Panc1 (cell line): Measurements from ENCODE around the gene ITGB6. TPM values are rescaled to one million over a fixed set of nuclear protein-coding genes. Genes with fewer than 3 reads are reported as not detected.

Experiments used
- ATAC-seq: fragments of 200-7000 bp; cut with Tn5 transposase; 2 replicates; pipeline ENCODE4 v1.9.1; 2020; ENCODE audit warnings: mild to moderate bottlenecking, moderate library complexity
- BruUV-seq: library from RNA; stranded (reverse); fragments of 400-500 nt; replicated peaks from 2 replicates; lab custom pipeline; 2021; lab: Mats Ljungman, UMichigan
- CTCF ChIA-PET: fragments of 300-600 bp; sonication (Branson Sonifier 250); formaldehyde crosslinking; loops from one replicate; lab custom pipeline; 2022; ENCODE audit warnings: antibody characterized with exemption; lab: Charles Lee
- POLR2A ChIA-PET: fragments of 300-600 bp; sonication (Branson Sonifier 250); formaldehyde crosslinking; loops from one replicate; lab custom pipeline; 2022; ENCODE audit warnings: antibody characterized with exemption; lab: Charles Lee
- DNase-seq: peaks from one replicate; pipeline ENCODE4 v3.0.0-alpha.2; 2010; ENCODE audit warnings: low read depth, low spot score
- H3K27ac ChIP-seq: 2 replicates; pipeline ENCODE4 v1.5.1; 2011; ENCODE audit warnings: mild to moderate bottlenecking, low read length, inconsistent platforms
- H3K27me3 ChIP-seq: fragments of 200-500 bp; sonication (Bioruptor generic); 2 replicates; pipeline ENCODE4 v1.6.0; 2014; ENCODE audit warnings: low read length, inconsistent platforms; ENCODE audit not compliant: control insufficient read depth, insufficient read depth
- H3K36me3 ChIP-seq: fragments of 200-500 bp; sonication (Bioruptor generic); 2 replicates; pipeline ENCODE4 v1.5.1; 2014; ENCODE audit warnings: inconsistent platforms, mild to moderate bottlenecking, low read length, moderate library complexity; ENCODE audit not compliant: control insufficient read depth, insufficient read depth
- H3K4me1 ChIP-seq: 2 replicates; pipeline ENCODE4 v1.5.1; 2011; ENCODE audit warnings: inconsistent platforms, mild to moderate bottlenecking, low read length, moderate library complexity; ENCODE audit not compliant: control insufficient read depth, insufficient read depth
- H3K4me3 ChIP-seq, 2 experiments: 2 replicates each; pipeline ENCODE4 v1.5.1; 2011 to 2012; ENCODE audit warnings: low read depth in 2 of 2, low read length in 2 of 2, mild to moderate bottlenecking in 2 of 2, inconsistent platforms in 1 of 2, moderate library complexity in 1 of 2
- H3K9me3 ChIP-seq: fragments of 200-500 bp; sonication (Bioruptor generic); 2 replicates; pipeline ENCODE4 v1.5.1; 2014; ENCODE audit warnings: low read depth, mild to moderate bottlenecking, inconsistent platforms, low read length, moderate library complexity; ENCODE audit not compliant: control insufficient read depth, insufficient read depth
- CTCF ChIP-seq: fragments of 450-650 bp; IDR thresholded peaks from 2 replicates; pipeline ENCODE4 v1.5.1; 2017; ENCODE audit warnings: mild to moderate bottlenecking
- POLR2AphosphoS5 ChIP-seq: IDR thresholded peaks from 2 replicates; pipeline ENCODE4 v1.6.1; 2012; ENCODE audit warnings: mild to moderate bottlenecking, low read depth, low read length, moderate library complexity
- REST ChIP-seq, 2 experiments: IDR thresholded peaks; 2 replicates each; pipeline ENCODE4 v1.6.1; 2011 to 2012; ENCODE audit warnings: low read depth in 2 of 2, control low read depth in 1 of 2, low read length in 1 of 2, mild to moderate bottlenecking in 1 of 2, moderate library complexity in 1 of 2; ENCODE audit not compliant: insufficient read depth in 1 of 2
- SIN3A ChIP-seq: IDR thresholded peaks from 2 replicates; pipeline ENCODE4 v1.6.1; 2012; ENCODE audit warnings: low read depth, mild to moderate bottlenecking, low read length, moderate library complexity, borderline replicate concordance; ENCODE audit not compliant: insufficient read depth
- TCF7L2 ChIP-seq: IDR thresholded peaks from 2 replicates; pipeline ENCODE4 v1.6.1; 2011; ENCODE audit warnings: mild to moderate bottlenecking, low read depth, low read length, inconsistent platforms
- in situ Hi-C: cut with HindIII; loops from 2 replicates; pipeline ENCODE4 v1.10.0; 2016; ENCODE audit warnings: low sequenced_read_pairs, low pct_unique_long_range_greater_than_20kb
- intact Hi-C: fragments of 100-400 bp; cut with micrococcal nuclease; formaldehyde crosslinking; loops from one replicate; pipeline ENCODE4 v1.10.0; 2022; ENCODE audit not compliant: unreplicated experiment
- total RNA-seq: library from RNA; stranded (reverse); gene quantifications from one replicate; pipeline ENCODE4 v1.2.1, GENCODE V29; 2021; ENCODE audit not compliant: unreplicated experiment

ITGB6 gene
- total RNA-seq, 1 experiment from 2014 or later = 0.08 TPM

GRCh38 chr2:160068906-160069305, 131.2 kb downstream of the ITGB6 start:
- ATAC-seq (no peak), DNase-seq (no peak)
- Histone ChIP-seq H3K27ac (no peak overlapping the region), H3K4me1 (no peaks in the 10 kb centered on the region), H3K36me3 (no peaks in the 10 kb centered on the region), H3K9me3 (peaks cover 22% of the 10 kb centered on the region; the same call in 1 of the 2 replicates), H3K27me3 (no peaks in the 10 kb centered on the region), H3K4me3 (no peak overlapping the region)
- ChIA-PET CTCF (no interaction called here), POLR2A (no interaction called here)
- in situ Hi-C loops (no loop called here), intact Hi-C loops (no loop called here)
- no TSS peak for BruUV-seq
- TF ChIP-seq TCF7L2 (no peak), POLR2AphosphoS5 (no peak), REST (IDR thresholded peaks at IDR 0.05; ENCODE audit: insufficient read depth in 1 of 2, low read depth in 2 of 2, low read length in 1 of 2) (no peak), SIN3A (no peak), CTCF (no peak)

GRCh38 chr2:160064916-160065315, 135.2 kb downstream of the ITGB6 start:
- Histone ChIP-seq H3K36me3 (no peaks in the 10 kb centered on the region), H3K9me3 (peaks cover 21% of the 10 kb centered on the region; the same call in 1 of the 2 replicates), H3K27me3 (peaks cover 2% of the 10 kb centered on the region; the same call in 1 of the 2 replicates), H3K4me3 (no peak overlapping the region), H3K4me1 (peaks cover 8% of the 10 kb centered on the region; the same call in 1 of the 2 replicates), H3K27ac (no peak overlapping the region)
- TF ChIP-seq CTCF = no peak
- ChIA-PET POLR2A (no interaction called here), CTCF (no interaction called here)
- no TSS peak for BruUV-seq
- ATAC-seq (no peak), DNase-seq (no peak)
- intact Hi-C loops = no loop called here
- in situ Hi-C loops = no loop called here
